Measurements from ENCODE around the gene GASK1A.

GASK1A gene

GRCh38 chr3:42982645-42983412, 3.7 kb downstream of the GASK1A start:
- DNase-seq (ENCODE audit: low read depth in 2 of 2, low spot score in 1 of 2): no peak

DNA sequence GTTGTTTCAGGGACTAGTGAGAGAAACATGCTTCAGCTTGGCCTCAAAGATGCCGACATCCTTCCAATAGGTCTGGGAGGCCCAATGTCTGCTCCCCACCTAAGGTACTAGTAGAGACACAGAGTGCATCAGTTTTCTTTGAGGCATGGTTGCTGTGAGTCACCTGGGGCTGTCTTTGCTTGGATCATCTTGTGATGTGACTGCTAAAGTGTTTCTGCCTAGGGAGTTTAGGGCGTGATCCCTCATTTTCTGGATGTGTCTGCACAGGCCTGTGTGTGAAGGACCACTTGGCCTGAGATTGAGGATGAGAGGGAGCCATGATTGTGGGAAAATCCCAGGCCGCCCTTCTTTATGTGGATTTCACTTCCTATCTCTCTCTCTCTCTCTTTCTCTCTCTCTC, 4.8 kb downstream of the GASK1A start:
- no peak for DNase-seq (ENCODE audit: low read depth in 2 of 2, low spot score in 1 of 2)

DNA sequence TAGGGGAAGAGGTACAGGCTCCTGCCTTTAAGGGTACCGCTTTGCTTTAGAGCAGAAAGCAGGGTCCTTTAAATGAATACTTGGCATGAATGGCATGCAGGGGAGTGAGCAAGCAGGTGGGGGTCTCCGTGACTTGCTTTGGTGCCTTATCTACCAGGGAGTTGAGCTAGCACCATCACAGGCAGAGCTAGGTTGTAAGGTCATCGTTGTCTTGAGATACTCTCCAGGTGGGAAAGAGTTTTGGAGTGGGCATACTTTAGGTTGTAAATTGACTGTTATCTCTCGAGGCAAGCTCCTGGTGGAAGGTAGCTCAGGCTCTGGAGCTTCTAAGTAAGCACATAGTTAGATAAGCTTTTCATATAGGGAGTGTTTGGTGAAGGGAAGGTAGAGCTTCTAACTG, 5.6 kb downstream of the GASK1A start:
- DNase-seq (ENCODE audit: low read depth in 2 of 2, low spot score in 1 of 2): no peak

DNA sequence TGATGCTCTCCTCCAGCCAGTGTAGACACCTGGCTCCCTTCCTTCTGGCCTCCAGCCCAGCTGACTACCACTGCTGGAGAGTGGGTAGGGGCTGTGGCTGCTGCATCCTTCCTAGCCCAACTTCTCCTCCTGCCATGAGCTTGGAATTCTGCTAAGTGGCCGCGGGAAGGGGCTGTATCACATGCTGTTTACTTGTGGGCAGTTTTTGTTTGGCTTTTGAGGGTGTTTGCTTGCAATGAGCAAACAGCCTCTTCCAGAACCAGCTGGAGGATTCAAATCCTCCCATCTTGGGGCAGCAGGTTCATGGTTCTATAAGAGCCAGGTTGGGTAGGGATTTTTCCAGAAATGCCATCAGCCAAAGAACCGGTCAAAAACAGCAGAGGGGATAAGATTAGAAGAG, 9.0 kb downstream of the GASK1A start:
- no peak for DNase-seq (ENCODE audit: low read depth in 2 of 2, low spot score in 1 of 2)

DNA sequence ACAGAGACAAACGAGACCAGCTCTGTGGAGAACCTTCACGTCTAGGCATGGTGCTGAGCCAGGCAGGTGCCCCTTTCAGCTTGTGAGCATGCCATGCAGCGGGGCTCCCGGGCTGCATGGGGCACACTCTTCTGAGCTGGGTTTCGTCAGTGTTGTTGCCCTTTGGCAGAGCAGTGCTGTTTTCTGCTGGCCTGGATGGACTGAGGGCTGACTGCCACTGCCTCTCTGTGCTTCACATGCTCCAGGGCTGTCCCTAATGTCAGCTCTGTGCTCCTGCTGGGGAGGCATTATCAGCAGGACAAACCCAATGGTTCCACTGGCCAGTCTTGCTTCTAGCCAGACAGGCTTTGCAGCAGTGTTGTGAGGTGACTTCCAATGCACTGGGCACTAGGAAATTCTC, 9.5 kb downstream of the GASK1A start:
- no peak for DNase-seq (ENCODE audit: low read depth in 2 of 2, low spot score in 1 of 2)

DNA sequence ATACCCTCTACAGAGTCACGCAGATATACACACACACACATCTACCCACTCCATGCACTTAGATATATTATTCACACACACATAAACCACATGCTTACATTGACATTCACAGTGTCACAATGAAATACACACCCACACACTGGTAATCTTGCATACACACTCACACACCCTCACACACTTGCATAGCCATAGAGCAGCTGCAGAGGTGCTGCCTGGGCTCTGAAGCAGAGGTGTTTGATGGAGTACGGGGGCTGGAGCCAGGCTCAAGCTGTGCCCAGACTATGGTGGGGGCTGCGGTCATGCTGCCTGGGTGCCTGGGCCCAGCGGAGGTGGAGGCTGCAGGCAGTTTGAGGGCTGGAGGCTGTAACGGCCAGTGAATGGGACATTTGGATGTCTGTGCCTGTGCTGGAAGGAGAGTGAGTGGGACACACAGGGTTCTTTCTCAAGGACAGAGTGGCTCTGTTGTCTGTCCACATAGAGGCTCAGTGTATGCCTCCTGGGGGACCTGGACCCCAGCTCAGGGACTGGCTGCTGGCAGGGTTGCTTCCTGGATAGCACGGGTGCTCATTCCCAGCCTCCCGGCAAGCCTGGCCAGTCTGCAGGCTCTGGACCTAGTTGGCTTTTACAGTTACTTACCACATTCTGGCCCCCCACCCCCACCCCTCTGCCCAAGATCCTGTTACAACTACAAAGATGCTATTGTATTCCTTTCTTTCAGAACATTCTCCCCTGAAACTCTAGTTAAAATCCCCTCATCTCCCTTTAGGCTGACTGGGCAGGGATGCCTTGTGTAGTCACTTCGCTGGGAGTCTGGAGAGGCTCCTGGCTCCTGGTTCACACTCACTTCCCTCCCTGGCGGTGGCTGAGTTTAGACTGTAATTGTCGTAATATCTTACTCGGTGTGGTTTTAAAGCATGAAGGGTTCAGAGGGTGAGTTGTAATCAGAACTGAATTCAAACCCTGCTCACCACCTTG, 12.5 kb downstream of the GASK1A start:
- DNase-seq (ENCODE audit: low read depth in 2 of 2, low spot score in 1 of 2): no peak

GRCh38 chr3:42994595-42994994, 15.5 kb downstream of the GASK1A start:
- DNase-seq (ENCODE audit: low read depth in 2 of 2, low spot score in 1 of 2): no peak

DNA sequence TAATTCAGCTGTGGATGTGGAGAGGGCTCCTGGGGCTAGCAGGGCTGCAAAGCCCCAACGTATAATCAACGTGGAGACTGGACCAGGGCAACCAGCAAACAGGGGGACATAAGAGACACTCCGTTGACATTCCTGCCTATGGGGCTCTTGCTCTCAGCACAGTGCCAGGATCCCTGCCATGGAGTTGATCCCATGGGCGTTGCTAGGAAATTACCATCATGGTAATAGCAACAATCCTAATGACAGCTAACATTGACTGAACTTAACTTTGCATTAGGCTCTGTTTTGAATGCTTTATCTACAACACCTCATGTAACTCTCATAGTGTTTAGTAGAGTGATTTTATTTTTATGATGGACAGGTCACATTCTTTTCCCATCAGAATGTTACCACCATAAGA, 16.9 kb downstream of the GASK1A start:
- no peak for DNase-seq (ENCODE audit: low read depth in 2 of 2, low spot score in 1 of 2)

DNA sequence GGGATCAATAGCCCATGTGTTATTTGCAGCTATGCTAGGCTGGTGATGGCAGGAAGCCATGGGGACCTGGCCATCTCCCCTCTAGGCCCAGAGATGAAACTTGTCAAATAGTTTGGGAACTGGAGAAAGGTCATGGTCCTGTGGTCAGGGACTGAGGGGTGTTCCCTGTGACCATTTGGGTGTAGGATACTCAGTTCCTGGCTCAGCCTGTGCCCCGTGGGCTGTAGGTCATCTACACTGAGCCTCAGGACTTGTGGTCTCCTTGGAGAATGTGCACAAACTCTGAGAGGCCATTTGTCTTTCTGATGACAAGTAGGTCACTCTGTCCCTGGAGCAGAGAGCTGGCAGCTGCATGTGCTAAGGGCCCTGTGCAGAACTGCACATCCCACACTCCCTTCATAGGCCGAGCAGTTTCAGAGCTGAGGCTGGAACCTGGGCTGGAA, 17.5 kb downstream of the GASK1A start:
- no peak for DNase-seq (ENCODE audit: low read depth in 2 of 2, low spot score in 1 of 2)

DNA sequence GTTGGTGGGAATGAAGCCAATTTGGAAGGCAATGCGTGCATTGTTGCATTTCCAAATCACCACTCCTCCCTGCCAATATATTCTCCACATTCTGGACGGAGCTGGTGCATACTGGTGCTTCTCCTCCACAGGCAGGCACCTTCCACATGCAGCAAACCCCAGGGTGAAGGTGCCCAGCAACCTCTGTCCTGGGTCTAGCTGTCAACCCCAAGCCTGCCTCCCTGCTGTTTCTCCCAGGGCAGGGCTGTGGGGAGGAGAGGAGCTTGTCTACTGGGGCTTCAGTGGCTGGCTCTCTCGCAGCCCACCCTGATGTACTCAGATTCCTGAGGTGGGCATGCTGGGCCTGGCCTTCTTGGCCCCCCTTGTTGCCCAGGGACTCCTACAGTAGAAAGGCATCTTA, 20.1 kb downstream of the GASK1A start:
- no peak for DNase-seq (ENCODE audit: low read depth in 2 of 2, low spot score in 1 of 2)

DNA sequence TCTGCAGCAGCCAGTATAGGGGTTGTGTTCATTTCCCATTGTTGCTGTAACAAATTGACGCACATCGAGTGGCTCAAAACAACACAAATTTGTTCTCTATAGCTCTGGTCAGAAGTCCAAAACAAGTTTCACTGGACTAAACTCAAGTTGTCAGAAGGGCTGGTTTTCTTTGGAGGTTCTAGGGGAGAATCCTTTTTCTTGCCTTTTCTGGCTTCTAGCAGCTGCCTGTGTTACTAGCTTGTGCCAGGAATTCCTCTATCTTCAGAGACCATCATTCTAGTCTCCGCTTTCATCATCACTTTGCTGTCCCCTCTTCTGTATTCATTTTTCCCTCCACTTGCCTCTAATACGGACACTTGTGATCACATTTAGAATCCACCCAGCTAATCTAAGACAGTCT, 20.5 kb downstream of the GASK1A start:
- DNase-seq (ENCODE audit: low read depth in 2 of 2, low spot score in 1 of 2): no peak

- DNase-seq (ENCODE audit: low read depth in 2 of 2, low spot score in 1 of 2): no peak
Measured at GRCh38 chr3:43000387-43000786, 21.3 kb downstream of the GASK1A start.

- no peak for DNase-seq (ENCODE audit: low read depth in 2 of 2, low spot score in 1 of 2)
Measured at GRCh38 chr3:43001094-43001553, 22.0 kb downstream of the GASK1A start.

- DNase-seq (ENCODE audit: low read depth in 2 of 2, low spot score in 1 of 2): no peak
Measured at GRCh38 chr3:43001556-43002121, 22.5 kb downstream of the GASK1A start.

GRCh38 chr3:43004282-43004681, 25.2 kb downstream of the GASK1A start:
- no peak for DNase-seq (ENCODE audit: low read depth in 2 of 2, low spot score in 1 of 2)

DNA sequence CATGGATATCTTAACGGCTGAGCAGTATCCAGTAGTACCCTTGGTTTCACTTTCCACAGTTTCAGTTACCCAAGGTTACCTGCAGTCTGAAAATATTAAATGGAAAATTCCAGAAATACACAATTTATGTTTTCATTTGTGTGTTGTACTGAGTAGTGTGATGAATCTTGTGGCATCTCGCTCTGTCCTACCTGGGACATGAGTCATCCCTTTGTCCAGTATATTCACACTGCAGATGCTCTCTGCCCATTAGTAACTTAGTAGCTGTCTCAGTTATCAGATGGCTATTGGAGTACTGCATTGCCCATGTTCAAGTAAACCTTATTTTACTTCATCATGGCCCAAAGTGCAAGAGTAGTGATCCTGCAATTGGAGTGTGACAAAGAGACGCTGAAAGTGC, 26.1 kb downstream of the GASK1A start:
- DNase-seq (ENCODE audit: low read depth in 2 of 2, low spot score in 1 of 2): no peak

DNA sequence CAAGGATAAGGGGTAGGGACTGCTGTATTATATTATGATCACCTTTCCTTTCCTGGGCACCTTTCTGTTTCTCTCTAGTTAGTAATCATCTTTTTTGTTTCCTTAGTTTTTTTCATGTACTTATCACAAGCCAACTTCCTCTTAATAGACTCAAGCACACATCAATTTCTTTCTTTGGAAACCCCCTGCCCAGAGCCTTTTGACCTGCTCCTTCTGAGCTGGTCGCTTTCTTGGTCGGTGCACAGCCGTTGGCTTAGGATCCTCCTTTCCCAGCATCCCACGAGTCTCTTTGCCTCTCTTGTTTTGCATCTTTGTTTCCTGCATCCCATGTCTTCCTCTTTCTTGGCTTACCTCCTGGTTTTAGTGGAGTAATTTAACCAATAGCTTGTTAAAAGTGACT, 26.9 kb downstream of the GASK1A start:
- DNase-seq (ENCODE audit: low read depth in 2 of 2, low spot score in 1 of 2): no peak

GRCh38 chr3:43006825-43007224, 27.7 kb downstream of the GASK1A start:
- no peak for DNase-seq (ENCODE audit: low read depth in 2 of 2, low spot score in 1 of 2)

DNA sequence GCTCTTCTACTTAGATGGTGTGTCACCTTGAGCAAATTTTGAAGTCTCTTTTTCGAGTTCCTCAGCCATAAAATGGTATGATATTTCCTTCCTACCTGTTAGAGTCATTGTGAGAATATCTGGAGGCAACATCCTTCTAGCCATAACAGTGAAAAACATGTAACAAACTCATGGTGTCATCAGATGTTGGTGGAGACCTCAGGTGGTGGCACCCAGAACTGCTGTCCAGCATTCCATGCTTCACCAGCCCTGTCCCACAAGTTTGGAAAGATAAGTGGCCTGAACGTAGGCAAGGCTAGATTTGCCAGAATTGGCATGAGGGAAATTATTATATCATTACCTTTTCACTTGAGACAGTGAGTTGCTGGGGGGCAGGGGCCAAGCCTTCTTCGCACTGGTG, 30.4 kb downstream of the GASK1A start:
- no peak for DNase-seq (ENCODE audit: low read depth in 2 of 2, low spot score in 1 of 2)

GRCh38 chr3:43010638-43011037, 31.5 kb downstream of the GASK1A start:
- DNase-seq (ENCODE audit: low read depth in 2 of 2, low spot score in 1 of 2): no peak

DNA sequence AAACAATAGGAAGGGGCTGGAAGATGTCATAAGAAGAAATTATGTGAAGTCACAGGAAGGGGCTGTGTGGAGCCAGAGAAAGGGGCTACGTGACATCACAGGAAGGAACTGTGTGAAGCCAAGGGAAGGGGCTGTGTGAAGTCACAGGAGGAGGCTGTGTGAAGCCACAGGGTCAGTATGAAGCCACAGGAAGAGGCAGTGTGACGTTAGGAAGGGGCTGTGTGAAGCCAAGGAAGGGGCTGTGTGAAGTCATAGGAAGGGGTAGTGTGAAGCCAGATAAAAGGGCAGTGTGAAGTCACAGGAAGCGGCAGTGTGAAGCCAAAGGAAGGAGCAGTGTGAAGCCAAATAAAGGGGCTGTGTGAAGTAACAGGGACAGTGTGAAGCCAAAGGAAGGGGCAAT, 32.5 kb downstream of the GASK1A start:
- DNase-seq (ENCODE audit: low read depth in 2 of 2, low spot score in 1 of 2): no peak

DNA sequence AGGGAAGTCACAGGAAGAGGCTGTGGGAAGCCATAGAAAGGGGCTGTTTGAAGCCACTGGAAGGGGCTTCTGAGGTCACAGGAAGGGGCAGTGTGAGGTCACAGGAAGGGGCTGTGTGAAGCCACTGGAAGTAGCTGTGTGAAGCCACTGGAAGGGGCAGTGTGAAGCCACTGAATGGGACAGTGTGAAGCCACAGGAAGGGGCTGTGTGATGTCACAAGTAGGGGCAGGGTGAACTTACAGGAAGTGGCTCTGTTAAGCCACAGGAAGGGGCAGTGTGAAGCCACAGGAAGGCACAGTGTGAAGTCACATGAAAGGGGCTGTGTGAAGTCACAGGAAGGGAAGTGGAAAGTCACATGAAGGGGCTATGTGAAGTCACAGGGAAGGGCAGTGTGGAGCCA, 33.1 kb downstream of the GASK1A start:
- no peak for DNase-seq (ENCODE audit: low read depth in 2 of 2, low spot score in 1 of 2)
